H1 (cell line): ENCODE measurements around the gene OR10A7.

ENCODE experiments used
- ATF2 ChIP-seq: IDR thresholded peaks from 2 replicates; pipeline ENCODE4 v1.6.1; 2012; ENCODE audit warnings: low read length, inconsistent platforms
- CEBPB ChIP-seq: IDR thresholded peaks from 2 replicates; pipeline ENCODE4 v1.6.1; 2012; ENCODE audit warnings: low read depth, low read length
- CREB1 ChIP-seq: IDR thresholded peaks from 2 replicates; pipeline ENCODE4 v1.6.1; 2012; ENCODE audit warnings: inconsistent platforms
- CTCF ChIP-seq, 3 experiments: IDR thresholded peaks; 1 replicate in 2 of 3; 2 replicates in 1 of 3; pipeline versions ENCODE4 v1.5.1 to v1.6.1; 2011; ENCODE audit warnings: low read length in 3 of 3, mild to moderate bottlenecking in 3 of 3, inconsistent platforms in 2 of 3, low read depth in 1 of 3, moderate library complexity in 1 of 3; ENCODE audit not compliant: insufficient read depth in 1 of 3; ENCODE audit errors: control extremely low read depth in 1 of 3
- EP300 ChIP-seq, 2 experiments: IDR thresholded peaks; 1 replicate in 1 of 2; 2 replicates in 1 of 2; pipeline ENCODE4 v1.6.1; 2011 to 2012; ENCODE audit warnings: low read depth in 2 of 2, low read length in 2 of 2, mild to moderate bottlenecking in 2 of 2, borderline replicate concordance in 1 of 2, inconsistent platforms in 1 of 2, moderate library complexity in 1 of 2
- EZH2 ChIP-seq: fragments of 200-600 bp; sonication (generic); IDR thresholded peaks from 2 replicates; pipeline ENCODE4 v1.7.1; 2012; ENCODE audit warnings: low read depth, mild to moderate bottlenecking, moderate library complexity, low read length, inconsistent platforms; ENCODE audit not compliant: severe bottlenecking
- GABPA ChIP-seq: IDR thresholded peaks from 2 replicates; pipeline ENCODE4 v1.6.1; 2011; ENCODE audit warnings: mild to moderate bottlenecking, low read length, moderate library complexity, borderline replicate concordance; ENCODE audit not compliant: insufficient read depth
- JUN ChIP-seq: IDR thresholded peaks from 2 replicates; pipeline ENCODE4 v1.6.1; 2011; ENCODE audit warnings: low read depth, mild to moderate bottlenecking, improper control_type of control experiment, low read length
- RBBP5 ChIP-seq: IDR thresholded peaks from 2 replicates; pipeline ENCODE4 v1.7.1; 2012; ENCODE audit warnings: low read depth, mild to moderate bottlenecking, inconsistent platforms, low read length, moderate library complexity, borderline replicate concordance
- SP1 ChIP-seq: IDR thresholded peaks from 2 replicates; pipeline ENCODE4 v1.6.1; 2011; ENCODE audit warnings: low read depth, low read length
- TBP ChIP-seq: IDR thresholded peaks from 2 replicates; pipeline ENCODE4 v1.6.1; 2011; ENCODE audit warnings: low read depth, low read length, improper control_type of control experiment

- no peak for TF ChIP-seq CEBPB
- TF ChIP-seq JUN: no peak
- TF ChIP-seq CTCF (IDR thresholded peaks at IDR 0.05; ENCODE audit: control extremely low read depth in 1 of 3, insufficient read depth in 1 of 3, low read depth in 1 of 3, low read length in 3 of 3): no peak
- TF ChIP-seq RBBP5: no peak
- no peak for TF ChIP-seq CREB1
- TF ChIP-seq SP1: no peak
- TF ChIP-seq EZH2: no peak
- TF ChIP-seq ATF2: no peak
- TF ChIP-seq EP300 (IDR thresholded peaks at IDR 0.05; ENCODE audit: borderline replicate concordance in 1 of 2, low read depth in 2 of 2, low read length in 2 of 2): no peak
- TF ChIP-seq GABPA: no peak
- no peak for TF ChIP-seq TBP
Measured at GRCh38 chr12:55171445-55171844, 49.4 kb upstream of the OR10A7 start.
